DND-41 (cell line): ENCODE data around the gene OR2A7.
"Not testable (repeated sequence)": the region's sequence is repeated elsewhere in the genome, so short reads cannot be mapped to it uniquely, and the experiment has no call there.

Source experiments
- ATAC-seq: fragments of 200-7000 bp; cut with Tn5 transposase; 3 replicates; pipeline ENCODE4 v1.9.1; 2021; ENCODE audit warnings: low read depth; ENCODE audit not compliant: insufficient read depth
- DNase-seq: peaks from one replicate; pipeline ENCODE4 v3.0.0-alpha.2; 2020
- H2AFZ ChIP-seq: 2 replicates; pipeline ENCODE4 v1.6.0; 2012; ENCODE audit warnings: low read depth, low read length
- H3K27ac ChIP-seq: 2 replicates; pipeline ENCODE4 v1.5.1; 2012; ENCODE audit warnings: low read length, inconsistent platforms
- H3K27me3 ChIP-seq: fragments of 200-600 bp; sonication (generic); 2 replicates; pipeline ENCODE4 v1.6.0; 2012; ENCODE audit warnings: low read length, mild to moderate bottlenecking, inconsistent platforms; ENCODE audit not compliant: insufficient read depth, poor library complexity
- H3K36me3 ChIP-seq: 2 replicates; pipeline ENCODE4 v1.5.1; 2012; ENCODE audit warnings: low read length, inconsistent platforms; ENCODE audit not compliant: insufficient read depth
- H3K4me1 ChIP-seq: 2 replicates; pipeline ENCODE4 v1.5.1; 2012; ENCODE audit warnings: mild to moderate bottlenecking, low read length; ENCODE audit not compliant: insufficient read depth
- H3K4me2 ChIP-seq: 2 replicates; pipeline ENCODE4 v1.6.0; 2012; ENCODE audit warnings: mild to moderate bottlenecking, moderate library complexity, low read length, inconsistent platforms; ENCODE audit not compliant: insufficient read depth
- H3K4me3 ChIP-seq, 2 experiments: fragments of 200-600 bp in 1 of 2; shearing (Covaris generic) in 1 of 2; 2 replicates each; pipeline ENCODE4 v1.5.1; 2012 to 2016; ENCODE audit warnings: inconsistent platforms in 2 of 2, low read length in 2 of 2, mild to moderate bottlenecking in 2 of 2, low read depth in 1 of 2, moderate library complexity in 1 of 2
- H3K79me2 ChIP-seq: 2 replicates; pipeline ENCODE4 v1.6.0; 2012; ENCODE audit warnings: low read length, inconsistent platforms; ENCODE audit not compliant: insufficient read depth
- H3K9ac ChIP-seq: 2 replicates; pipeline ENCODE4 v1.6.0; 2012; ENCODE audit warnings: low read depth, mild to moderate bottlenecking, inconsistent platforms, low read length, moderate library complexity
- H3K9me3 ChIP-seq: 2 replicates; pipeline ENCODE4 v1.5.1; 2012; ENCODE audit warnings: low read length, moderate library complexity, mild to moderate bottlenecking, inconsistent platforms; ENCODE audit not compliant: insufficient read depth, severe bottlenecking
- H4K20me1 ChIP-seq: 2 replicates; pipeline ENCODE4 v1.6.0; 2012; ENCODE audit warnings: low read length; ENCODE audit not compliant: insufficient read depth
- EZH2 ChIP-seq: IDR thresholded peaks from 3 replicates; pipeline ENCODE4 v1.6.1; 2012; ENCODE audit warnings: borderline replicate concordance, low read depth, mild to moderate bottlenecking, moderate library complexity, low read length, inconsistent platforms; ENCODE audit not compliant: severe bottlenecking
- TF ChIP-seq, protein P1 (sequence below): IDR thresholded peaks from 2 replicates; pipeline ENCODE4 v1.5.1; 2012; ENCODE audit warnings: borderline replicate concordance, low read length, moderate library complexity, mild to moderate bottlenecking; ENCODE audit not compliant: poor library complexity, severe bottlenecking; ENCODE audit errors: extremely low read depth

The OR2A7 gene

DNA sequence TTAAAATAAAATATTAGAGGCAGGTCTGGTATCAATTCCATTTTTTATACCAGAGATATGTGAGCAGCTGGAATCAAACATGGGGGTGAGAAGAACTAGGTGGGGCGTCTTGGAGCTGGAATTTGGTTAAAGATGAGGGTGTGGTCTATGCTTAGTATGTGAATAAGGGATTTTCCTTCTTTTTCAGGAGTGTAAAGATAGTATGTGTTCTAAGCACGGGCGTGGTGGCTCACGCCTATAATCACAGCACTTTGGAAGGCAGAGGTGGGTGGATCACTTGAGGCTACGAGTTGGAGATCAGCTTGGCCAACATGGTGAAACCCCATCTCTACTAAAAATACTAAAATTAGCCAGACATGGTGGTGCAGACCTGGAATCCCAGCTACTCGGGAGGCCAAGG, 10.7 kb upstream of the OR2A7 start:
- not testable (repeated sequence) for H2AFZ ChIP-seq, H4K20me1 ChIP-seq, H3K4me3 ChIP-seq, H3K27ac ChIP-seq, H3K36me3 ChIP-seq, ATAC-seq, H3K9me3 ChIP-seq, H3K27me3 ChIP-seq, H3K9ac ChIP-seq, H3K4me1 ChIP-seq, DNase-seq, H3K79me2 ChIP-seq, H3K4me2 ChIP-seq

DNA sequence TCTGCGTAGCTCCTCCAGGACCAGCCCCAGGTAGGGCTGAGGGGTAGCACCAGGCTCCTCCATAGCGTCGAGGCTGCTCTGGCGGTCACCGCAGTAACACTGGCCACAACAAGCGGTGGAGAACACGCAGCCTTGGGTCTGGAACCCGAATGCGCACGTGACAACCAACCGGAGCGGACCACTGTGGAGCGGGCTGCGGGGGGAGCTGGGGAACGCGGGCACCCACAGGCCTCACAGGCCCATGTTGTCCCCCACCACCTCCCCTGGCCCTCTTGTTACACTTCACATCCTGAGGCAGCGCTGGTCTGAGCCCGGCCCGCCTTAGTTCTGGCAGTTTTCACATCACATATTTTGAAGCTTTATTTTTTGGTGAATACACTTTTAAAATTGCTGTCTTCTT, 4.6 kb upstream of the OR2A7 start, which contains the start of gene CTAGE8:
CTAGE8 (minus strand) TSS at position 101 of the 400 bp plus-strand sequence; CDS start at position 63, 38 bp downstream.
- not testable (repeated sequence) for H3K79me2 ChIP-seq, H2AFZ ChIP-seq, H3K9me3 ChIP-seq, H3K27me3 ChIP-seq, H3K36me3 ChIP-seq, H4K20me1 ChIP-seq, ATAC-seq, H3K4me1 ChIP-seq, H3K27ac ChIP-seq, H3K9ac ChIP-seq, DNase-seq, H3K4me3 ChIP-seq, H3K4me2 ChIP-seq

DNA sequence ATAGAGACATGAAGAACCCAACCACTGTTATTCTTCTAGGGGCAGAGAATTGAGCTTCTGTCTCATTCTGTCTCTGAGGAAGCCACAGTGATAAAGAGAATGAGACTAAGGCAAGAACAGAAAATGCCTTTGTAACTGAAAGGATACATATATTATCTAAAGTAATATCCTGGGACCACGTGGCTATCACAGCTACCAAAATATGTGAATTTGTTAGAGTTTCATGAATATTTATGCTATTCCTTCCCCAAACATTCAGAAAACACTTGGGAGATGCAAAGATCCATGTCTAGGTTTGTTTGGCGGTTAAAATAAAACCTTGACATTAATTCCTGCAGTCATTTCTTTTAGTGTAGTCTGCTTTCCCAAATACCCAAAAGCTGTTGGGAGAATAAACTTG, 2.5 kb downstream of the OR2A7 start:
- not testable (repeated sequence) for DNase-seq, H3K9ac ChIP-seq, H3K4me2 ChIP-seq, H3K79me2 ChIP-seq, H3K9me3 ChIP-seq, H3K27me3 ChIP-seq, H3K27ac ChIP-seq, H2AFZ ChIP-seq, H3K4me1 ChIP-seq, H4K20me1 ChIP-seq, H3K36me3 ChIP-seq, ATAC-seq, H3K4me3 ChIP-seq

DNA sequence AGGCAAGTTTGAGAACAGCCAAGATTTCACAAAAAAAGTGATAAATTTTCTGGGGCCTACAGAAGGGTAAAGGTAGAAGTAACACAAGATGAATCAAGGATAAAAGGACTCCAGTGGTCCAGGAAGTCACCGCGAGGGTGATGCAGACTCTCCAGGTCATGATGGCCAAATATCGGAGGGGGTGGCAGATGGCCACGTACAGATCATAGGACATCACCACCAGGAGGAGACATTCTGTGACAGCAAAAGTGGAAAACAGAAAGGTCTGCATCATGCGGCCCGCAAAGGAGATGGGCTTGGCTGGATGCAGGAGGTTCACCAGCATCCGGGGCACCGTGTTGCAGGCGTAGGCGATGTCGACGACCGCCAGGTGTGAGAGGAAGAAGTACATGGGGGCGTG, 5.5 kb downstream of the OR2A7 start:
- not testable (repeated sequence) for H4K20me1 ChIP-seq, H3K79me2 ChIP-seq, H3K27ac ChIP-seq, H3K9ac ChIP-seq, H3K27me3 ChIP-seq, H3K4me2 ChIP-seq, H2AFZ ChIP-seq, ATAC-seq, H3K9me3 ChIP-seq, H3K36me3 ChIP-seq, DNase-seq, H3K4me1 ChIP-seq, H3K4me3 ChIP-seq

DNA sequence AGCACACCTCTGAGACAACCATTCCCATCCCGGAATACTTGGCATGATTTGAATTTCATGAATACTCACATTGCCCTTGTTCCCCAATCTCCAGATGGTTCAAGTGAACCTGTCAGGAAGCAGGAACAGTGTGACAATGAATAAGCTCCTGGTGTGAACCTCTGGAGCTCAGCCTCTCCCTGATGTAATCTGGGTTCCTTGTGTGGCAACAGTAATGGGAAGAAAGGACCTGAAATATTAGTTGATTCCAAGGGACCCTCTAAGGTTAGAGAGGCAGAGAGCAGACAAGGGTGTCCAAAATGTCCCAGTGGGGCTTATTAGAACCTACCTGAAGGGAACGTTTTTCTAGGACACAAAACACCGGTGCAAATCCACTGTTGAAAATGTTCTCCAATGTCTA, 8.5 kb downstream of the OR2A7 start:
- DNase-seq = no peak
- no peaks in the 10 kb centered on the region for H3K4me1 ChIP-seq
- H3K4me2 ChIP-seq = no peak overlapping the region
- no peak overlapping the region for H3K9ac ChIP-seq
- H3K27ac ChIP-seq = no peak overlapping the region
- H4K20me1 ChIP-seq = no peaks in the 10 kb centered on the region
- ATAC-seq = no peak
- no peaks in the 10 kb centered on the region for H3K27me3 ChIP-seq
- no peaks in the 10 kb centered on the region for H3K79me2 ChIP-seq
- H2AFZ ChIP-seq = no peak overlapping the region
- no peaks in the 10 kb centered on the region for H3K36me3 ChIP-seq
- no peaks in the 10 kb centered on the region for H3K9me3 ChIP-seq
- TF ChIP-seq, protein P1, sequence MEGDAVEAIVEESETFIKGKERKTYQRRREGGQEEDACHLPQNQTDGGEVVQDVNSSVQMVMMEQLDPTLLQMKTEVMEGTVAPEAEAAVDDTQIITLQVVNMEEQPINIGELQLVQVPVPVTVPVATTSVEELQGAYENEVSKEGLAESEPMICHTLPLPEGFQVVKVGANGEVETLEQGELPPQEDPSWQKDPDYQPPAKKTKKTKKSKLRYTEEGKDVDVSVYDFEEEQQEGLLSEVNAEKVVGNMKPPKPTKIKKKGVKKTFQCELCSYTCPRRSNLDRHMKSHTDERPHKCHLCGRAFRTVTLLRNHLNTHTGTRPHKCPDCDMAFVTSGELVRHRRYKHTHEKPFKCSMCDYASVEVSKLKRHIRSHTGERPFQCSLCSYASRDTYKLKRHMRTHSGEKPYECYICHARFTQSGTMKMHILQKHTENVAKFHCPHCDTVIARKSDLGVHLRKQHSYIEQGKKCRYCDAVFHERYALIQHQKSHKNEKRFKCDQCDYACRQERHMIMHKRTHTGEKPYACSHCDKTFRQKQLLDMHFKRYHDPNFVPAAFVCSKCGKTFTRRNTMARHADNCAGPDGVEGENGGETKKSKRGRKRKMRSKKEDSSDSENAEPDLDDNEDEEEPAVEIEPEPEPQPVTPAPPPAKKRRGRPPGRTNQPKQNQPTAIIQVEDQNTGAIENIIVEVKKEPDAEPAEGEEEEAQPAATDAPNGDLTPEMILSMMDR = no peak
- no peak for TF ChIP-seq EZH2
- H3K4me3 ChIP-seq = no peak overlapping the region
